Uterus (tissue), 2 donors: ENCODE data around the gene GSK3A.

Source experiments
- POLR2A ChIP-seq, 2 donors: fragments of 450-650 bp; IDR thresholded peaks; one replicate each; pipeline ENCODE4 v1.6.1; 2016; ENCODE audit warnings: antibody characterized with exemption in 2 of 2, mild to moderate bottlenecking in 1 of 2, moderate library complexity in 1 of 2
- TF ChIP-seq, protein P1 (sequence below), 4 experiments: fragments of 200-600 bp in 2 of 4; fragments of 450-650 bp in 2 of 4; sonication (generic) in 2 of 4; IDR thresholded peaks; one replicate each; pipeline ENCODE4 v1.5.1; 2016 to 2019; ENCODE audit warnings: antibody characterized with exemption in 4 of 4, mild to moderate bottlenecking in 2 of 4, moderate library complexity in 1 of 4

DNA sequence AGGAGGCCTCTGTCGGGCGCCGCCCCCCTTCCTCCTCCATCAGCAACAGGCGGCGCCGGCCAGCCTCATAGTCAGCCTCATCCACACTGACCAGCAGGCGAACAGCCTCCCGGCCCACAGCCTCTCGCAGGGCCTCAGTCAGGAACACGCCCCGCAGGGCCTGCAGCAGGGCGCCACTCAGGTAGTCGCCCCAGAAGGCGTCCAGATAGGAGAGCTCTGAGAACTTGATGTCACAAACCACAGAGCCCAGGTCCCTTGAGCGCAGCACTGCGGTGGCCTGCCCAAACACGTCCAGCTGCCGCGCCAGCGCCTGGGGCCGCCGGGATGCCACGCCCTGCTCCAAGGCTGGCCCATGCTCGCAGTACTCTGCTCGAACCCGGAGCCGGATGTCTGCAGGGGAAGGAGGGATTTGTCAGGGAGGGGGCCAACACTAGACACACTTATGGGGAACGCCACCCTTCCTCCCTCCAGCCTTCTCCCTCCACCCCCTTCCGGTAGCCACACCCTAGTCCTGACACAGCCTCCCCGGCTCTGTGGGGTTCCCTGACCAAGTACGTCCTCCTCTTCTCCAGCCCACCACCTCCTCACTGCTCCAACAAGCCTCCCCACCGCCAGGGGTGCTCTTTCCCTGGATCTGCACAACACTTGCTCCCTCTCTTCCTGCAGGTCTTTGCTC lies 42.8 kb downstream of the GSK3A start:
- TF ChIP-seq, protein P1, sequence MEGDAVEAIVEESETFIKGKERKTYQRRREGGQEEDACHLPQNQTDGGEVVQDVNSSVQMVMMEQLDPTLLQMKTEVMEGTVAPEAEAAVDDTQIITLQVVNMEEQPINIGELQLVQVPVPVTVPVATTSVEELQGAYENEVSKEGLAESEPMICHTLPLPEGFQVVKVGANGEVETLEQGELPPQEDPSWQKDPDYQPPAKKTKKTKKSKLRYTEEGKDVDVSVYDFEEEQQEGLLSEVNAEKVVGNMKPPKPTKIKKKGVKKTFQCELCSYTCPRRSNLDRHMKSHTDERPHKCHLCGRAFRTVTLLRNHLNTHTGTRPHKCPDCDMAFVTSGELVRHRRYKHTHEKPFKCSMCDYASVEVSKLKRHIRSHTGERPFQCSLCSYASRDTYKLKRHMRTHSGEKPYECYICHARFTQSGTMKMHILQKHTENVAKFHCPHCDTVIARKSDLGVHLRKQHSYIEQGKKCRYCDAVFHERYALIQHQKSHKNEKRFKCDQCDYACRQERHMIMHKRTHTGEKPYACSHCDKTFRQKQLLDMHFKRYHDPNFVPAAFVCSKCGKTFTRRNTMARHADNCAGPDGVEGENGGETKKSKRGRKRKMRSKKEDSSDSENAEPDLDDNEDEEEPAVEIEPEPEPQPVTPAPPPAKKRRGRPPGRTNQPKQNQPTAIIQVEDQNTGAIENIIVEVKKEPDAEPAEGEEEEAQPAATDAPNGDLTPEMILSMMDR (IDR thresholded peaks at IDR 0.05) = no peak
- TF ChIP-seq POLR2A (IDR thresholded peaks at IDR 0.05) = no peak
